Measurements from ENCODE around the gene FNDC3B.

The FNDC3B gene

GRCh38 chr3:172086071-172086470 is 46.7 kb downstream of the FNDC3B start:
- CTCF ChIA-PET: interaction anchor here (1.5 kb wide), 1 partner anchor 8 kb away, joined by 4 read pairs; no protein-coding TSS in a partner anchor
- no peak overlapping the region for H3K27ac ChIP-seq (ENCODE audit: extremely low read depth, low read depth, low read length)
- no peak overlapping the region for H3K4me3 ChIP-seq (ENCODE audit: low read depth, low read length)
- POLR2A ChIA-PET: no interaction called here
- peaks cover 0 to 4% of the 10 kb centered on the region in 2 experiments; a peak in 1 of 3 replicates for H3K36me3 ChIP-seq (ENCODE audit: control insufficient read depth in 2 of 2, insufficient read depth in 1 of 2, low read length in 2 of 2)
- no peaks in the 10 kb centered on the region for H3K9me3 ChIP-seq (ENCODE audit: control insufficient read depth, insufficient read depth, low read depth, low read length)
- TF ChIP-seq KLF7 (tag by site-specific recombination; IDR thresholded peaks at IDR 0.05; ENCODE audit: borderline replicate concordance): no peak
- no peak for TF ChIP-seq PRDM6 (tag by site-specific recombination; IDR thresholded peaks at IDR 0.05)
- no peak for TF ChIP-seq SP7 (tag by site-specific recombination; IDR thresholded peaks at IDR 0.05)
- TF ChIP-seq ZNF701 (tag by site-specific recombination; IDR thresholded peaks at IDR 0.05): no peak
- no peak for TF ChIP-seq ZNF184 (tag by site-specific recombination; IDR thresholded peaks at IDR 0.05)
- TF ChIP-seq, protein P1, sequence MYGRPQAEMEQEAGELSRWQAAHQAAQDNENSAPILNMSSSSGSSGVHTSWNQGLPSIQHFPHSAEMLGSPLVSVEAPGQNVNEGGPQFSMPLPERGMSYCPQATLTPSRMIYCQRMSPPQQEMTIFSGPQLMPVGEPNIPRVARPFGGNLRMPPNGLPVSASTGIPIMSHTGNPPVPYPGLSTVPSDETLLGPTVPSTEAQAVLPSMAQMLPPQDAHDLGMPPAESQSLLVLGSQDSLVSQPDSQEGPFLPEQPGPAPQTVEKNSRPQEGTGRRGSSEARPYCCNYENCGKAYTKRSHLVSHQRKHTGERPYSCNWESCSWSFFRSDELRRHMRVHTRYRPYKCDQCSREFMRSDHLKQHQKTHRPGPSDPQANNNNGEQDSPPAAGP (tag by site-specific recombination; IDR thresholded peaks at IDR 0.05): no peak
- no peak for TF ChIP-seq ZNF248 (tag by site-specific recombination; IDR thresholded peaks at IDR 0.05)
- TF ChIP-seq ZNF223 (tag by site-specific recombination; IDR thresholded peaks at IDR 0.05): no peak
- no peak for TF ChIP-seq ZBTB20 (tag by site-specific recombination; IDR thresholded peaks at IDR 0.05)
- TF ChIP-seq ZNF664 (tag by site-specific recombination; IDR thresholded peaks at IDR 0.05): no peak
- TF ChIP-seq ZNF266 (tag by site-specific recombination; IDR thresholded peaks at IDR 0.05; ENCODE audit: low read depth): no peak
- TF ChIP-seq KLF10 (tag by site-specific recombination; IDR thresholded peaks at IDR 0.05): no peak
- TF ChIP-seq, protein P2, sequence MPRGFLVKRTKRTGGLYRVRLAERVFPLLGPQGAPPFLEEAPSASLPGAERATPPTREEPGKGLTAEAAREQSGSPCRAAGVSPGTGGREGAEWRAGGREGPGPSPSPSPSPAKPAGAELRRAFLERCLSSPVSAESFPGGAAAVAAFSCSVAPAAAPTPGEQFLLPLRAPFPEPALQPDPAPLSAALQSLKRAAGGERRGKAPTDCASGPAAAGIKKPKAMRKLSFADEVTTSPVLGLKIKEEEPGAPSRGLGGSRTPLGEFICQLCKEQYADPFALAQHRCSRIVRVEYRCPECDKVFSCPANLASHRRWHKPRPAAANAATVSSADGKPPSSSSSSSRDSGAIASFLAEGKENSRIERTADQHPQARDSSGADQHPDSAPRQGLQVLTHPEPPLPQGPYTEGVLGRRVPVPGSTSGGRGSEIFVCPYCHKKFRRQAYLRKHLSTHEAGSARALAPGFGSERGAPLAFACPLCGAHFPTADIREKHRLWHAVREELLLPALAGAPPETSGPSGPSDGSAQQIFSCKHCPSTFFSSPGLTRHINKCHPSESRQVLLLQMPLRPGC (tag by site-specific recombination; IDR thresholded peaks at IDR 0.05): no peak
- TF ChIP-seq ZNF175 (tag by site-specific recombination; IDR thresholded peaks at IDR 0.05): no peak
- no peak for TF ChIP-seq ZFHX2 (tag by site-specific recombination; conservative IDR thresholded peaks at IDR 0.05)
- TF ChIP-seq ZNF112 (tag by site-specific recombination; IDR thresholded peaks at IDR 0.05): no peak
- TF ChIP-seq, protein P3, sequence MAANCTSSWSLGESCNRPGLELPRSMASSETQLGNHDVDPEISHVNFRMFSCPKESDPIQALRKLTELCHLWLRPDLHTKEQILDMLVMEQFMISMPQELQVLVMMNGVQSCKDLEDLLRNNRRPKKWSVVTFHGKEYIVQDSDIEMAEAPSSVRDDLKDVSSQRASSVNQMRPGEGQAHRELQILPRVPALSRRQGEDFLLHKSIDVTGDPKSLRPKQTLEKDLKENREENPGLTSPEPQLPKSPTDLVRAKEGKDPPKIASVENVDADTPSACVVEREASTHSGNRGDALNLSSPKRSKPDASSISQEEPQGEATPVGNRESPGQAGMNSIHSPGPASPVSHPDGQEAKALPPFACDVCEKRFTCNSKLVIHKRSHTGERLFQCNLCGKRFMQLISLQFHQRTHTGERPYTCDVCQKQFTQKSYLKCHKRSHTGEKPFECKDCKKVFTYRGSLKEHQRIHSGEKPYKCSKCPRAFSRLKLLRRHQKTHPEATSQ (tag by site-specific recombination; IDR thresholded peaks at IDR 0.05): no peak
- TF ChIP-seq ZNF16 (tag by site-specific recombination; IDR thresholded peaks at IDR 0.05; ENCODE audit: low read depth): no peak
- peaks cover 4% of the 10 kb centered on the region; the same call in 1 of the 2 replicates for H3K4me1 ChIP-seq (ENCODE audit: control insufficient read depth, insufficient read depth, low read length)

GRCh38 chr3:172087198-172087597 is 47.8 kb downstream of the FNDC3B start:
- peaks cover 0 to 4% of the 10 kb centered on the region in 2 experiments; a peak in 1 of 3 replicates for H3K36me3 ChIP-seq (ENCODE audit: control insufficient read depth in 2 of 2, insufficient read depth in 1 of 2, low read length in 2 of 2)
- POLR2A ChIA-PET: no interaction called here
- peaks cover 4% of the 10 kb centered on the region; the same call in 1 of the 2 replicates for H3K4me1 ChIP-seq (ENCODE audit: control insufficient read depth, insufficient read depth, low read length)
- H3K4me3 ChIP-seq (ENCODE audit: low read depth, low read length): no peak overlapping the region
- no peak overlapping the region for H3K27ac ChIP-seq (ENCODE audit: extremely low read depth, low read depth, low read length)
- CTCF ChIA-PET: interaction anchor here (0.6 to 1.5 kb wide), 2 partner anchors 9 to 1040 kb away, joined by 3 to 4 read pairs; no protein-coding TSS in a partner anchor
- H3K9me3 ChIP-seq (ENCODE audit: control insufficient read depth, insufficient read depth, low read depth, low read length): no peaks in the 10 kb centered on the region
- TF ChIP-seq ZNF664 (tag by site-specific recombination; IDR thresholded peaks at IDR 0.05) (no peak), ZNF366 (tag by site-specific recombination; conservative IDR thresholded peaks at IDR 0.05) (peak; percentile 32; the same call in 1 of the 2 replicates), ZNF560 (tag by site-specific recombination; IDR thresholded peaks at IDR 0.05; ENCODE audit: borderline replicate concordance) (no peak), ZNF600 (tag by site-specific recombination; IDR thresholded peaks at IDR 0.05) (peak; percentile 66; the same call in 1 of the 2 replicates), PRDM10 (tag by site-specific recombination; IDR thresholded peaks at IDR 0.05) (peak; percentile 53), ZNF626 (tag by site-specific recombination; IDR thresholded peaks at IDR 0.05) (no peak), ZFHX2 (tag by site-specific recombination; conservative IDR thresholded peaks at IDR 0.05) (peak; percentile 57), ZNF214 (tag by site-specific recombination; IDR thresholded peaks at IDR 0.05; ENCODE audit: borderline replicate concordance) (no peak)
- TF ChIP-seq, protein P4, sequence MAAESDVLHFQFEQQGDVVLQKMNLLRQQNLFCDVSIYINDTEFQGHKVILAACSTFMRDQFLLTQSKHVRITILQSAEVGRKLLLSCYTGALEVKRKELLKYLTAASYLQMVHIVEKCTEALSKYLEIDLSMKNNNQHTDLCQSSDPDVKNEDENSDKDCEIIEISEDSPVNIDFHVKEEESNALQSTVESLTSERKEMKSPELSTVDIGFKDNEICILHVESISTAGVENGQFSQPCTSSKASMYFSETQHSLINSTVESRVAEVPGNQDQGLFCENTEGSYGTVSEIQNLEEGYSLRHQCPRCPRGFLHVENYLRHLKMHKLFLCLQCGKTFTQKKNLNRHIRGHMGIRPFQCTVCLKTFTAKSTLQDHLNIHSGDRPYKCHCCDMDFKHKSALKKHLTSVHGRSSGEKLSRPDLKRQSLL (tag by site-specific recombination; IDR thresholded peaks at IDR 0.05): no peak
